ENCODE data around the gene SDCBP2.

SDCBP2 gene

GRCh38 chr20:1274485-1275311, 54.2 kb downstream of the SDCBP2 start:
- DNase-seq (ENCODE audit: low read depth) = no peak

- DNase-seq (ENCODE audit: low read depth) = no peak
These were observed 55.6 kb downstream of the SDCBP2 start for GRCh38 chr20:1273366-1273765.

GRCh38 chr20:1272368-1273100, 56.4 kb downstream of the SDCBP2 start:
- DNase-seq (ENCODE audit: low read depth) = no peak

GRCh38 chr20:1269850-1270249, 59.1 kb downstream of the SDCBP2 start:
- no peak for DNase-seq (ENCODE audit: low read depth)

GRCh38 chr20:1269235-1269634, 59.7 kb downstream of the SDCBP2 start:
- no peak for DNase-seq (ENCODE audit: low read depth)

GRCh38 chr20:1267809-1268374, 61.0 kb downstream of the SDCBP2 start:
- no peak for DNase-seq (ENCODE audit: low read depth)

- DNase-seq (ENCODE audit: low read depth) = no peak
These were observed 61.8 kb downstream of the SDCBP2 start for GRCh38 chr20:1267161-1267560.

GRCh38 chr20:1266167-1266973, 62.6 kb downstream of the SDCBP2 start, which contains the start of gene SNPH:
Gene SNPH (plus strand): TSS chr20:1266294. CDS start chr20:1296240, 29,946 bp downstream.
- peak; percentile 36 for DNase-seq (ENCODE audit: low read depth)

- DNase-seq (ENCODE audit: low read depth) = no peak
These were observed 63.1 kb downstream of the SDCBP2 start for GRCh38 chr20:1265916-1266166.

- DNase-seq (ENCODE audit: low read depth) = no peak
These were observed 63.6 kb downstream of the SDCBP2 start for GRCh38 chr20:1265226-1265915.

- no peak for DNase-seq (ENCODE audit: low read depth)
These were observed 64.2 kb downstream of the SDCBP2 start for GRCh38 chr20:1264727-1265126.

- DNase-seq (ENCODE audit: low read depth) = no peak
These were observed 65.1 kb downstream of the SDCBP2 start for GRCh38 chr20:1263853-1264252.

Measured in fibroblast of the conjunctiva (primary cell).